Glutamatergic neuron (in vitro differentiated cells): ENCODE results near the gene SNX22. TPM values are rescaled to one million over a fixed set of nuclear protein-coding genes. Genes with fewer than 3 reads are reported as not detected.

Experiments used
- DNase-seq: peaks from one replicate; pipeline ENCODE4 v3.0.0; 2022
- H3K27ac Mint-ChIP-seq: one replicate; pipeline ENCODE4 v1.8.0; 2020; ENCODE audit warnings: mild to moderate bottlenecking, mixed read lengths, inconsistent platforms; ENCODE audit not compliant: unreplicated experiment
- H3K27me3 Mint-ChIP-seq: one replicate; pipeline ENCODE4 v1.8.0; 2020; ENCODE audit warnings: mild to moderate bottlenecking, moderate library complexity, mixed read lengths, inconsistent platforms; ENCODE audit not compliant: unreplicated experiment
- H3K36me3 Mint-ChIP-seq: one replicate; pipeline ENCODE4 v1.8.0; 2020; ENCODE audit warnings: mild to moderate bottlenecking, mixed read lengths, inconsistent platforms; ENCODE audit not compliant: unreplicated experiment
- H3K4me1 Mint-ChIP-seq: one replicate; pipeline ENCODE4 v1.8.0; 2020; ENCODE audit warnings: mild to moderate bottlenecking, low read depth, mixed read lengths, inconsistent platforms; ENCODE audit not compliant: unreplicated experiment
- H3K4me3 Mint-ChIP-seq: one replicate; pipeline ENCODE4 v1.8.0; 2020; ENCODE audit warnings: mild to moderate bottlenecking, mixed read lengths, inconsistent platforms; ENCODE audit not compliant: unreplicated experiment
- H3K9me3 Mint-ChIP-seq: one replicate; pipeline ENCODE4 v1.8.0; 2020; ENCODE audit warnings: mild to moderate bottlenecking, moderate library complexity, mixed read lengths, inconsistent platforms; ENCODE audit not compliant: unreplicated experiment
- CTCF ChIP-seq: fragments of 200-600 bp; sonication (generic); IDR thresholded peaks from one replicate; pipeline ENCODE4 v1.5.0; 2021; ENCODE audit not compliant: partially characterized antibody, unreplicated experiment
- total RNA-seq: library from RNA; stranded (reverse); fragmentation: NEBNext Ultra II Directional; extraction: Animal tissue kit (Norgen Biotek cat#: 25700); gene quantifications from one replicate; pipeline ENCODE4 v1.2.1, GENCODE V29; 2021; ENCODE audit not compliant: unreplicated experiment

Gene SNX22
- total RNA-seq, 1 donor from 2014 or later: 4.6 TPM

- no peaks in the 10 kb centered on the region for H3K36me3 Mint-ChIP-seq
- H3K9me3 Mint-ChIP-seq: no peaks in the 10 kb centered on the region
- no peaks in the 10 kb centered on the region for H3K27me3 Mint-ChIP-seq
- H3K27ac Mint-ChIP-seq: no peak overlapping the region
- no peak for DNase-seq
- peaks cover 5% of the 10 kb centered on the region for H3K4me1 Mint-ChIP-seq
- no peak for TF ChIP-seq CTCF
- no peak overlapping the region for H3K4me3 Mint-ChIP-seq
These were observed 31.4 kb downstream of the SNX22 start for GRCh38 chr15:64182859-64183370.

- Mint-ChIP-seq H3K27me3 (no peaks in the 10 kb centered on the region), H3K4me3 (no peak overlapping the region), H3K36me3 (no peaks in the 10 kb centered on the region), H3K27ac (no peak overlapping the region), H3K4me1 (peaks cover under 1% of the 10 kb centered on the region), H3K9me3 (no peaks in the 10 kb centered on the region)
- no peak for DNase-seq
- TF ChIP-seq CTCF: no peak
These were observed 33.8 kb downstream of the SNX22 start for GRCh38 chr15:64185146-64185911.

DNA sequence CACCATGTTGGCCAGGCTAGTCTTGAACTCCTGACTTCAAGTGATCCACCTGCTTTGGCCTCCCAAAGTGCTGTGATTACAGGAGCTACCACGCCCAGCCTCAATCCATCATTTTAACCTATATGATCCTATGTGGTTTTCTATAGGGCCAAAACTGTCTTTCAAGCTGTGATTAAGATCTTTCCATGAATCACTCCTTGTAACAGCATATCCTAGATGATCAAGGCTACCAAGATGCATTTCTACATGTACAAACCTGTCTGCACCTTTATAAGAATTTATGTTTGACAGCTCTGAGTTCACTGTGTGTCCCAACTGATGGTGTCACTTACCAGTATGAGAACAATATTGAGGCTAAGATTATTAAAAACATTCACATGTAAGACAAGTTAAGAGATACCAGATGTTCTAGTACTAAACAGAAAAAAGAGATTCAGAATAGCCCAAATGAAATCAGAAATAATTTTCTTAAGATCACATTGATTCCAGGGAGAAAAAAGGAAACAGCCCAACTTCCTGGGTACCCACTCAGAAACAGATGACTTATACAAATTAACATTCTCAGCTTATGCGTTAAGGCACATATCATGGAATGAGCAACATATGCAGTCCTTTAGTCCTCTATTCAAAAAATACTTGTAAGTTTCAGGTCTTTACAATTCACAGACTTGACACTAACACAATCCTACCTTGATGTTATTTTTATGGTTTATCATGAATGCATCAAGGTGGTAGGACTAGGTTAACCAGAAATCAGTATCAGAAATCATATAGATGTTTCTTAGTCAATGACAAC lies 36.1 kb downstream of the SNX22 start:
- no peaks in the 10 kb centered on the region for H3K4me1 Mint-ChIP-seq
- no peaks in the 10 kb centered on the region for H3K36me3 Mint-ChIP-seq
- H3K27ac Mint-ChIP-seq: no peak overlapping the region
- H3K27me3 Mint-ChIP-seq: no peaks in the 10 kb centered on the region
- no peaks in the 10 kb centered on the region for H3K9me3 Mint-ChIP-seq
- TF ChIP-seq CTCF: no peak
- H3K4me3 Mint-ChIP-seq: no peak overlapping the region
- DNase-seq: no peak

DNA sequence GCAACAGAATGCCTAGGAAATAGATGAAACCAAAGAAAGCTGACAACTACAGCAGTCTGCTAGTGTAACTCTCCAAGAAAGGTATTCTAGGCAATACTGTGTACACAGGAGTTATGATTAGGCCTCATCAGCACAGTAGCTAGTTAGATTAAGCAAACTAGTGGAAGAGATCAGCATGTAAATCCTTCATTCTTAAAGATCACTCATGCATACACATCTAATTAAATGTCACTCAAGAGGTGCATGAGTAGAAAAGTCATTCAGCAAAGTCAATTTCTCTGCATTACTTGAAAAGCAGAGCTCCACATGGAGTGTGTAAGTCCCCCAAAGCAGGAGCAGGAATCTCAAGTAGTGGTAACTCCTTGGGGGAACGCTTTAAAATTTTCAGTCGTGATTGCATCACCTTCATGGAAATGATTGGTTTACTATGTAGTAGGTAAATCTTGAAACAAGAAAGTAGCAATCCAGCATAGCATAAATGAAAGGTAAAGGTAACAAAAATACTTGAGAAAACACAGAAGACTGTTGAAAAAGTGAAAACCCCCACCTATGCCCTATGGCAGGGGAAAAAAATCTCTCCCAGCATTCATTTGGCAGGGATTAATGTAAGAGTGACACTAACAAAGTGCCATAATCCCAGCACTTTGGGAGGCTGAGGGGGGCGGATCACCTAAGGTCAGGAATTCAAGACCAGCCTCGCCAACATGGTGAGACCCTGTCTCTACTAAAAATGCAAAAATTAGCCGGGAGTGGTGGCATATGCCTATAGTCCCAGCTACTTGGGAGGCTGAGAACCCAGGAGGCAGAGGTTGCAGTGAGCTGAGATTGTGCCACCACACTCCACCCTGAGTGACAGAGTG lies 40.7 kb downstream of the SNX22 start:
- Mint-ChIP-seq H3K4me3 (no peak overlapping the region), H3K36me3 (no peaks in the 10 kb centered on the region), H3K27me3 (no peaks in the 10 kb centered on the region), H3K4me1 (no peaks in the 10 kb centered on the region), H3K27ac (no peak overlapping the region), H3K9me3 (no peaks in the 10 kb centered on the region)
- no peak for TF ChIP-seq CTCF
- no peak for DNase-seq
